CD4-positive, alpha-beta T cell treated with Interleukin-21 for 1 hour (primary cell): ENCODE data around the gene WDR82.
A peak's percentile ranks its signal among the peaks of the same experiment; 100 is the strongest.

Experiments
- DNase-seq: peaks from one replicate; pipeline ENCODE4 v3.0.0-alpha.2; 2020

Gene WDR82

GRCh38 chr3:52221141-52221562, 57.3 kb downstream of the WDR82 start:
- DNase-seq = no peak

DNA sequence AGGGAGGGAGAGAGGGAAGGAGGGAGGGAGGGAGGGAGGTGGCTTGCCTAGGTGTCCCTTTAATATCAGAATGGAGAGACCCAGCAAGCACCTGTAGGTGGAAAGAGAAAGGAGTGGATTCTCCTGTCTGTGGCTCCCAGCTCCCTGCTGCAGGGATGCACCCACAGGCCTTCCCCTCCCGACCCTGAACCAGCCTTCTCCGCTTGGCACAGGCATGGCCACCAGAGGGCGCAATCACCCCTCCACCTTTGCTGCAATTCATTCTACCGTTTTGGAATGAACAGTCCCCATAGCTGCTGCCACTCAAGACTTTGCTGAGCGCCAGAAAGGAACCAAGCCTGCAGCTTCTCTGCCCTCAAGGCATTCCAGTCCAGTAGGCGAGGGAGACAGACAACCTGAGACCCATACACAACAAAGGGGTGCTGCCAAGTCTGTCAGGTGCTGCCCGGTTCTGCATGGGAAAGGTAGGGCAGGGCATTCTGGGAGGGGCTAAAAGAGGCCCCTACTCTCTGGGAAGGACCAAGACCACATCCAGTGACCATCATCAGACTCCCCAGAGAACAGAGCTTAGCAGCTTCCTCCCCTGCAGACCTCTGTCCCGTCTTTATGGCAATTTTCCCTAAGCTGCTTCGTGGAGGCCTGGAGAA, 57.9 kb downstream of the WDR82 start:
- peak; percentile 85 for DNase-seq

GRCh38 chr3:52218937-52219650, 59.4 kb downstream of the WDR82 start:
- no peak for DNase-seq

GRCh38 chr3:52218454-52218853, 60.0 kb downstream of the WDR82 start:
- peak; percentile 40 for DNase-seq

GRCh38 chr3:52218026-52218425, 60.4 kb downstream of the WDR82 start:
- no peak for DNase-seq

DNA sequence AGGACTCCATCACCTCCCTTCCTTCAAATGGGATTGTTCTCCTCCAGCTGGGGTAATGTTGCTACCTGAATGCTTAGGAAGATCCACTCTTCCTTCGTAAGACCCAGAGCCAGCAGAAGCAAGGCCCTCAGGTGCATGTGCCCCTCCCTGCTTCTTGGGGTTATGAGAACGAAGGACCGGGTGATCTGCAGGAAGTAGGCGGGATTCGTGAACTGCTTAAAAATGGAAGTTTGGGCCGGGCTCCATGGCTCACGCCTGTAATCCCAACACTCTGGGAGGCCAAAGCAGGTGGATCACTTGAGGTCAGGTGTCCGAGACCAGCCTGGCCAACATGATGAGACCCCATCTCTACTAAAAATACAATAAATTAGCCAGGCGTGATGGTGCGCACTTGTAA, 61.0 kb downstream of the WDR82 start:
- peak; percentile 24 for DNase-seq

- DNase-seq = peak; percentile 54
Observed at GRCh38 chr3:52216585-52217408, 61.7 kb downstream of the WDR82 start.

- DNase-seq = no peak
Observed at GRCh38 chr3:52215351-52215750, 63.1 kb downstream of the WDR82 start.

- DNase-seq = no peak
Observed at GRCh38 chr3:52213901-52214300, 64.5 kb downstream of the WDR82 start.

GRCh38 chr3:52213005-52213404, 65.4 kb downstream of the WDR82 start:
- DNase-seq = no peak

DNA sequence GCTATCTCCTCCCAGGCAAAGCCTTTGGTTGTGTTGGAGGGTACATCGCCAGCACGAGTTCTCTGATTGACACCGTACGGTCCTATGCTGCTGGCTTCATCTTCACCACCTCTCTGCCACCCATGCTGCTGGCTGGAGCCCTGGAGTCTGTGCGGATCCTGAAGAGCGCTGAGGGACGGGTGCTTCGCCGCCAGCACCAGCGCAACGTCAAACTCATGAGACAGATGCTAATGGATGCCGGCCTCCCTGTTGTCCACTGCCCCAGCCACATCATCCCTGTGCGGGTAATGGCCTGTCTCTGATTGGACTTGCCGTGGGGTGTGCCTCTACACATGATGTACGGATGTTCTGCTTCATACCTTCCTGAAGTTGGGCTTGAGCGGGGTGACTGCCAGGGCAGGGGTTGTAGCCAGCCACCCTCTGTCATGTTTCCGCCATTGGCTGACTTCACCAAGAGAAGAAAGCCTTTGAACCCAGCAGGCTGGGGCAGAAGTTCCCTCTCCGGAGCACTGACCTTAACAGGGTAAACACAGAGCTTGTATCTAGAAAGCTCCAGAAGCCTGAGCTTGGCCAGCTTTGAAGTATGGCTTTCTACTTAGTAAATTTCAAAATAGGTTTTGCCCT, 67.1 kb downstream of the WDR82 start:
- no peak for DNase-seq

GRCh38 chr3:52210550-52211046, 67.9 kb downstream of the WDR82 start:
- DNase-seq = no peak

- DNase-seq = no peak
Observed at GRCh38 chr3:52210037-52210436, 68.4 kb downstream of the WDR82 start.

- no peak for DNase-seq
Observed at GRCh38 chr3:52208556-52208955, 69.9 kb downstream of the WDR82 start.

DNA sequence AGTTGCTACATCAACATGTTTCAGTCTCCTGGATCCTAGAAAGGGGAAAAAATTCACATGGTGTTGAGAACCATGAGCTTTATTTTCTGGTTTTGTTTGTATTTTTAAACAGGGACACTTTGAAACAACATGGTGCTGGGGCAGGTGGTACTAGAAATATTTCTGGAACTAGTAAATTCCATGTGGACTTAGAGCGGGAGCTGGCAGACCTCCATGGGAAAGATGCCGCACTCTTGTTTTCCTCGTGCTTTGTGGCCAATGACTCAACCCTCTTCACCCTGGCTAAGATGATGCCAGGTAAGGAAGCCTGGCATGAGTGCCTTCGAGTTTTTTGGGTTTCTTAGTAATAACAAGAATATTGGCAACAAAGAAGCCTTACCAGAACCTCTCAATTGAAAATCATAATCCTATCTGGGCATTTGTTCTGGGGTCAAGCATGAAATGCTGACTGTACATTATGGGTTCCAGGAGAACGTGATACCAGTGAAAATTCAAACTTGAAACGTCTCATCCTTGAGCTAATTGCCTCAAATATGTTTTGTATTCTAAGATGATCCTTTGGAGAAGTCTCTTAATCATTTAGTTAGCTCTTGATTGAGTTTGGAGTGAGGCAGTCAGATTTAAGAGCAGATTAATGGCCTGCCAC, 72.6 kb downstream of the WDR82 start:
- no peak for DNase-seq
